GM21447 (cell line): ENCODE measurements around the gene FLOT1.

ENCODE experiments used
- ATAC-seq: cut with Tn5 transposase; IDR thresholded peaks from one replicate; pipeline ENCODE4 v1.9.1; 2021; ENCODE audit not compliant: unreplicated experiment

FLOT1 gene

DNA sequence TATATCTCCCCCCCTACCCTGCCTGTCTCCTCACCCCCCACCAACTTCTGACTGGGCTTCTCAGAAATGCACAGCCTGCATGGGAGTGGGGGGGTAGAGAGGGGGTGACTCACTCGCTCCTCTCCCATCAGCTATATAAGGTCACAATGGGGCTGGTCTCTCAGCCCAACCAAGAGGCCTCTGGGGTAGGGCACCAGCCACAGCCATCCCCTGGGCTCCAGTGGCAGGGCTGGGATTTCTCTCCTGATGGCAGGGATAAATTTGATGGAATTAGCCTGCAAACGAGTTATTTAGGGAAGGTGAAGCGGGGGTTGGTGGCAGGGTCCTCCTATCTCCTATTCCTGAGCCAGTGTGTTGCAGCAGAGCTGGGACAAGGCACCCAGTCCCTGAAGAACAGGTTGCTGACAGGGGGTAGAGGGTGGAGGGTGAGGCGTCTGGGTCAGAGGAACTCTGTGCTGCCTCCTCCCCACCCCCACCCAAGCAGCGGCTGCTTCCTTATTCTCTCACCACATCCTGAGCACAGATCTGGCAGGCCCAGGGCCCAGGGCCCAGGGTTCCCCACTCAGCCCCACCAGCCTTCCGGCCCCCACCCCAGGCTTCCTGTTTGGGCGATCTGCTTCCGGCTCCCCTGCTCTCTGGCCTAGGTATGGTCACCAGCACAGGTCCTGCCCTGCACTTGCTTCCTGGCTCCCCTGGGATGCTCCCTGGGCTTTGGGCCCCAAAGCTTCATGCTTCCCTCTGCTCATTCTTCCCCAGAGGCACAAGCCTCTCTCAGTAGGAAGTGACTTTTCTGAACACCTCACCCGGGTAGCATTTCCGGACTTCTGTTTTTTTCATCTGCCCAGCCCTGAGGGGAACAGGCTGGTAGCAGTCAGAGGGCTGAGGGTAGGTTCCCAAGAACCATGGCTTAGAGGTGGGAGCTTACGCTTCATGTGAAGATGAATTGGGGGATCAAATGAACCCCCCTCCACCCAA, 60.1 kb downstream of the FLOT1 start:
- peak; percentile 37 for ATAC-seq

DNA sequence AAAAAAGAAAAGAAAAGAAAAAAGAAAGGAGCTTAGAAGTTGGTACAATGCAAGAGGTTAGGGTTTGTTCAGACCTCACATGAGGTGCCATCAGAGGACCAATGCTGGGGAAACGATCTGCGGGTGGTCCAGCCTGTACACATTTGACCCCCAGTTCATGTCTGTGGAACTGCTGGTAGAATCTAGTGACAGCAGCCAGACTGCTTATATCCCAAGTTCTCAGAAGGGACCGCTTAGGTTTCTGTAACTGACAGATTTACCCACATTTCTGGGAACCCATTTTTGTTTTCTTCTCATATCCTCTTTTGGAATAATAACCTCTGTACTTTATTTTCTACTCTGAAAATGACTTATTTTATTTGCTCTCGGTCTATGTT, 60.7 kb downstream of the FLOT1 start:
- ATAC-seq: no peak

- no peak for ATAC-seq
Observed at GRCh38 chr6:30679765-30680535, 62.5 kb downstream of the FLOT1 start.

- no peak for ATAC-seq
Observed at GRCh38 chr6:30678964-30679726, 63.3 kb downstream of the FLOT1 start.
